ENCODE data around the gene SOS1.

DNA sequence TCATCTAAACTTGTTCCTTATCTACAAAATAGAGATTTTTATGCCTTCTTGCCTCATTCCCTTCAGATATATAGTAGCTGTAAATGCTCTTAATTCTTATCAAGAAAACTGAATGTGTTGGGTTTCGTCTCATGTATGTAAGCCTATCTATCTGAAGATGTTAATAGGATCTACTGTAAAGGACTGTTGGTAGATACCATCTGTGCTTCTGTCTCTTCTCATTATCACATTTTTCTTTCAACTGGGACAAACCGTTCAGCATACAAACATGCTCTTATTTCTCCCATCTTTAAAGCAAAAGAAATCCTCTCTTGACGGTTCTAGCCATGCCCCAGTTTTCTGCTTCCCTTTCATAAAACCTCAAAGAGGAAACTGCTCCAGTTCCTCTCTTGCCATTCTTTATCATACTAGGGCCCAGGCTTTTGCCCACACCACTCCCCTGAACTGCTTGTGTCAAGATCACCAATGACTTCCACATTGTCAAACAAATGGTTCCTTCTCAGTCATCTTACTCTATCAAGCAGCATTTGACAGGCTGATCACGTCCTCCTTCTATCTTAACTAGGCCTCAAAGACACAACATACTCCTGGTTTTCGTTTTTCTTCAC lies 142.5 kb downstream of the SOS1 start:
- TF ChIP-seq EZH2 (IDR thresholded peaks at IDR 0.05; ENCODE audit: insufficient read depth, poor library complexity, severe bottlenecking) (no peak), EZH2phosphoT487 (IDR thresholded peaks at IDR 0.05; ENCODE audit: insufficient read depth, low read depth) (no peak)

All from GM23248 (cell line).